ENCODE data around the gene PKD2. TPM values are rescaled to one million over a fixed set of nuclear protein-coding genes. Genes with fewer than 3 reads are reported as not detected.
A peak's percentile ranks its signal among the peaks of the same experiment; 100 is the strongest.
"Not testable (repeated sequence)": the region's sequence is repeated elsewhere in the genome, so short reads cannot be mapped to it uniquely, and the experiment has no call there.

Gene PKD2
- total RNA-seq, 1 donor = 106 TPM

DNA sequence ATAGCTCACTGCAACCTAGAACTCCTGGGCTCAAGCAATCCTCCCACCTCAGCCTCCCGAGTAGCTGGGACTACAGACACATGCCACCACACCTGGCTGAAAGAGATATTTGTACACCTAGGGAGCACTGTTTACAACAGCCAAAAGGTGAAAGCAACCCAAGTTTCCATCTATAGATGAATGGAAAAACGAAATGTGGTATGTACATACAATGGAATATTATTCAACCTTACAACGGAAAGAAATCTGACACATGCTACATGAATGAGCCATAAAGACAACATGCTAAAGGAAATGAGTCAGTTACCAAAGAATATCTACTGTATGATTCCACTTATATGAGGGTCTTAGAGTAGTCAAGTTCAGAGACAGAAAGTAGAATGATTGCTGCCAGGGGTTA, 98.8 kb downstream of the PKD2 start:
- DNase-seq (ENCODE audit: insufficient read length, low spot score, missing footprints) = no peak
- TF ChIP-seq, protein P1, sequence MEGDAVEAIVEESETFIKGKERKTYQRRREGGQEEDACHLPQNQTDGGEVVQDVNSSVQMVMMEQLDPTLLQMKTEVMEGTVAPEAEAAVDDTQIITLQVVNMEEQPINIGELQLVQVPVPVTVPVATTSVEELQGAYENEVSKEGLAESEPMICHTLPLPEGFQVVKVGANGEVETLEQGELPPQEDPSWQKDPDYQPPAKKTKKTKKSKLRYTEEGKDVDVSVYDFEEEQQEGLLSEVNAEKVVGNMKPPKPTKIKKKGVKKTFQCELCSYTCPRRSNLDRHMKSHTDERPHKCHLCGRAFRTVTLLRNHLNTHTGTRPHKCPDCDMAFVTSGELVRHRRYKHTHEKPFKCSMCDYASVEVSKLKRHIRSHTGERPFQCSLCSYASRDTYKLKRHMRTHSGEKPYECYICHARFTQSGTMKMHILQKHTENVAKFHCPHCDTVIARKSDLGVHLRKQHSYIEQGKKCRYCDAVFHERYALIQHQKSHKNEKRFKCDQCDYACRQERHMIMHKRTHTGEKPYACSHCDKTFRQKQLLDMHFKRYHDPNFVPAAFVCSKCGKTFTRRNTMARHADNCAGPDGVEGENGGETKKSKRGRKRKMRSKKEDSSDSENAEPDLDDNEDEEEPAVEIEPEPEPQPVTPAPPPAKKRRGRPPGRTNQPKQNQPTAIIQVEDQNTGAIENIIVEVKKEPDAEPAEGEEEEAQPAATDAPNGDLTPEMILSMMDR (IDR thresholded peaks at IDR 0.05; ENCODE audit: extremely low read depth, low read depth, low read length) = no peak
- Histone ChIP-seq H3K4me2 (ENCODE audit: insufficient read depth, low read length) (no peak overlapping the region), H3K27me3 (ENCODE audit: insufficient read depth, low read length) (no peaks in the 10 kb centered on the region), H3K79me2 (ENCODE audit: insufficient read depth, low read length) (no peaks in the 10 kb centered on the region), H3K4me3 (ENCODE audit: insufficient read depth, low read length) (no peak overlapping the region), H3K36me3 (ENCODE audit: insufficient read depth, low read length) (no peaks in the 10 kb centered on the region), H3K27ac (ENCODE audit: low read depth, low read length) (peak overlapping the region; percentile 5), H3K9me3 (ENCODE audit: low read depth, low read length) (no peaks in the 10 kb centered on the region), H2AFZ (ENCODE audit: low read length) (no peak overlapping the region), H4K20me1 (ENCODE audit: insufficient read depth, low read length) (no peaks in the 10 kb centered on the region), H3K4me1 (ENCODE audit: insufficient read depth, low read length) (peaks cover 46% of the 10 kb centered on the region)

DNA sequence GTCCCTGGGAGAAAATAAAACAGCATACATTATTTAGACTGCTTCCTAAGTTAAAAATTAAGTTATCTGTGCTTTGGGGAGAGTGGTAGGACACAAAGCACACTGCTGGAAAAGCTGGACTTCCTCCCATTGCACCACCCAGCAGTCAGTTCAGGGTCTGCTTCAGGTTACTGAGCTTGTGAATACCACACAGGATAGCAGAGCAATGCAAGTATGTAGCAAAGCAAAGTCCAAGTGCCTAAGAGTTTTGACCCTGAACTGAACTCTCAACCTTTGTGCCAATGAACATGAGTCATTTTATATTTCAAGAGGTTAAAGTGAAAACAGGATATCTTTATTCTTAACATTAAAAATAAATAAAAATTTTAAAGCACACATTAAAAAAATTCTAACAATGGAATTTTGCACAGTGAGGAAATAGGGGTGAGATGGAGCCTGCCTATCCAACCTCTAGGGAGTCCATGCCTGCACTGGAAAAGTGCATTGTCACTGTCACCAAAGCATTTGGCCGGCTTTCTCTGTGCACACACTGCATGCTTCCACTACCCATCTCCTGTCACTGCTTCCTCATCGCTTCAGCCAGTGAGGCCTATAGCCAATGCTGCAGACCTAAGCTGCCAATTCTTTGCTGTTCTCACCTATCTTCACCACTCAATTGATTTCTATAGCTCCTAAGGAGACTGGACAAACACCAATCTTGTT, 100.1 kb downstream of the PKD2 start:
- DNase-seq (ENCODE audit: insufficient read length, low spot score, missing footprints) = no peak
- no peak overlapping the region for H3K27ac ChIP-seq (ENCODE audit: low read depth, low read length)
- no peaks in the 10 kb centered on the region for H4K20me1 ChIP-seq (ENCODE audit: insufficient read depth, low read length)
- H3K9me3 ChIP-seq (ENCODE audit: low read depth, low read length) = no peaks in the 10 kb centered on the region
- H3K27me3 ChIP-seq (ENCODE audit: insufficient read depth, low read length) = no peaks in the 10 kb centered on the region
- H3K79me2 ChIP-seq (ENCODE audit: insufficient read depth, low read length) = no peaks in the 10 kb centered on the region
- no peak overlapping the region for H3K4me3 ChIP-seq (ENCODE audit: insufficient read depth, low read length)
- no peak overlapping the region for H2AFZ ChIP-seq (ENCODE audit: low read length)
- TF ChIP-seq, protein P1 (IDR thresholded peaks at IDR 0.05; ENCODE audit: extremely low read depth, low read depth, low read length) = no peak
- peak overlapping the region; percentile 11 for H3K4me2 ChIP-seq (ENCODE audit: insufficient read depth, low read length)
- H3K36me3 ChIP-seq (ENCODE audit: insufficient read depth, low read length) = no peaks in the 10 kb centered on the region
- peaks cover 46% of the 10 kb centered on the region for H3K4me1 ChIP-seq (ENCODE audit: insufficient read depth, low read length)

DNA sequence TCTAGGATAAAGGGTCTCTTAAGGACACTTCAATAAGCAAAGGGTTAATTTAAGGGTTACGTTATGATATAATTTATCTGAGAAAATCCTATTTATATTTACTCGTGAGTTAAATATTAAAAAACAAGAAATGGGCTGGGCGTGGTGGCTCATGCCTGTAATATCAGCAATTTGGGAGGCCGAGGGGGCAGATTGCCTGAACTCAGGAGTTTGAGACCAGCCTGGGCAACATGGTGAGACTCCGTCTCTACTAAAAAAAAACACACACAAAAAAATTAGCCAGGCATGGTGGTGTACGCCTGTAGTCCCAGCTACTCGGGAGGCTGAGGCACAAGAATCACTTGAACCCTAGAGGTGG, 100.7 kb downstream of the PKD2 start:
- not testable (repeated sequence) for H3K9me3 ChIP-seq (ENCODE audit: low read depth, low read length); H3K27ac ChIP-seq (ENCODE audit: low read depth, low read length); H3K4me3 ChIP-seq (ENCODE audit: insufficient read depth, low read length); DNase-seq (ENCODE audit: insufficient read length, low spot score, missing footprints); H4K20me1 ChIP-seq (ENCODE audit: insufficient read depth, low read length); H3K36me3 ChIP-seq (ENCODE audit: insufficient read depth, low read length); H2AFZ ChIP-seq (ENCODE audit: low read length); H3K4me2 ChIP-seq (ENCODE audit: insufficient read depth, low read length); H3K79me2 ChIP-seq (ENCODE audit: insufficient read depth, low read length); H3K27me3 ChIP-seq (ENCODE audit: insufficient read depth, low read length)
- H3K4me1 ChIP-seq (ENCODE audit: insufficient read depth, low read length) = peaks cover 46% of the 10 kb centered on the region

DNA sequence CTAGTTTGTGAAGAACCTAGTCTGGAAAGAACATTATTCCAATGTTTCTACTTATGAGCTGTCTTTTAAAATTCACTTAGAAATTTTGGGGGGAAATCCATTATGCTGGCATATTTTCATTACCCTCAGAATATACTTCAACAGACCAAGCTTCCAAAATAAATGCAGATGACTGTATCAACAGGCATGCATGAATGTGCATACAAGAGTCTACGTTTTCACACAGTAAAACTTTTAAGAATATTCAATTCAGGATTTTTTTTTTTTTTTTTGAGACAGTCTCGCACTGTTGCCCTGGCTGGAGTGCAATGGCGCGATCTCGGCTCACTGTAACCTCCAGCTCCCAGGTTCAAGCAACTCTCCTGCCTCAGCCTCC, 101.3 kb downstream of the PKD2 start:
- no peak overlapping the region for H3K4me3 ChIP-seq (ENCODE audit: insufficient read depth, low read length)
- no peaks in the 10 kb centered on the region for H3K27me3 ChIP-seq (ENCODE audit: insufficient read depth, low read length)
- no peaks in the 10 kb centered on the region for H3K9me3 ChIP-seq (ENCODE audit: low read depth, low read length)
- H3K27ac ChIP-seq (ENCODE audit: low read depth, low read length) = peak overlapping the region; percentile 10
- TF ChIP-seq, protein P1 (IDR thresholded peaks at IDR 0.05; ENCODE audit: extremely low read depth, low read depth, low read length) = no peak
- no peak overlapping the region for H2AFZ ChIP-seq (ENCODE audit: low read length)
- H3K36me3 ChIP-seq (ENCODE audit: insufficient read depth, low read length) = no peaks in the 10 kb centered on the region
- H3K4me1 ChIP-seq (ENCODE audit: insufficient read depth, low read length) = peaks cover 46% of the 10 kb centered on the region
- DNase-seq (ENCODE audit: insufficient read length, low spot score, missing footprints) = no peak
- no peak overlapping the region for H3K4me2 ChIP-seq (ENCODE audit: insufficient read depth, low read length)
- no peaks in the 10 kb centered on the region for H3K79me2 ChIP-seq (ENCODE audit: insufficient read depth, low read length)
- H4K20me1 ChIP-seq (ENCODE audit: insufficient read depth, low read length) = no peaks in the 10 kb centered on the region

All from osteoblast (primary cell).